Coronary artery (tissue), 2 donors: Measurements from ENCODE around the gene EXOC6B.

Source experiments
- DNase-seq: peaks from one replicate; pipeline ENCODE4 v3.0.0-alpha.2; 2017; ENCODE audit warnings: low spot score
- H3K27ac ChIP-seq, 2 donors: fragments of 200-600 bp; sonication (generic); one replicate each; pipeline ENCODE4 v1.5.1; 2016 to 2019
- H3K4me3 ChIP-seq: fragments of 200-600 bp; sonication (generic); 2 replicates; pipeline ENCODE4 v1.5.1; 2016; ENCODE audit warnings: mild to moderate bottlenecking, moderate library complexity
- CTCF ChIP-seq: fragments of 200-600 bp; sonication (generic); IDR thresholded peaks from one replicate; pipeline ENCODE4 v1.5.1; 2019; ENCODE audit warnings: antibody characterized with exemption

Gene EXOC6B

GRCh38 chr2:72157871-72158771 lies 667.7 kb downstream of the EXOC6B start:
- DNase-seq: no peak
- Histone ChIP-seq H3K27ac (no peak overlapping the region), H3K4me3 (no peak overlapping the region)
- no peak for TF ChIP-seq CTCF

- TF ChIP-seq CTCF: no peak
- Histone ChIP-seq H3K27ac (no peak overlapping the region), H3K4me3 (no peak overlapping the region)
- DNase-seq: no peak
Observed at GRCh38 chr2:72156872-72157271, 669.0 kb downstream of the EXOC6B start.

- Histone ChIP-seq H3K27ac (no peak overlapping the region), H3K4me3 (no peak overlapping the region)
- TF ChIP-seq CTCF: no peak
- peak; percentile 41 for DNase-seq
Observed at GRCh38 chr2:72155737-72156136, 670.1 kb downstream of the EXOC6B start.

- Histone ChIP-seq H3K4me3 (no peak overlapping the region), H3K27ac (no peak overlapping the region)
- TF ChIP-seq CTCF: no peak
- DNase-seq: no peak
Observed at GRCh38 chr2:72155151-72155550, 670.7 kb downstream of the EXOC6B start.

GRCh38 chr2:72154386-72154975 lies 671.4 kb downstream of the EXOC6B start:
- no peak for TF ChIP-seq CTCF
- no peak for DNase-seq
- H3K4me3 ChIP-seq: no peak overlapping the region
- H3K27ac ChIP-seq: no peak overlapping the region

- Histone ChIP-seq H3K4me3 (no peak overlapping the region), H3K27ac (no peak overlapping the region)
- no peak for DNase-seq
- TF ChIP-seq CTCF: no peak
Observed at GRCh38 chr2:72153924-72154323, 671.9 kb downstream of the EXOC6B start.
